Small intestine (tissue), 7 donors: ENCODE data around the gene HHIP. TPM values are rescaled to one million over a fixed set of nuclear protein-coding genes. Genes with fewer than 3 reads are reported as not detected.

Source experiments
- DNase-seq, 2 donors: peaks; one replicate each; pipeline versions ENCODE4 v3.0.0 to v3.0.0-alpha.2; 2013
- FAIRE-seq: peaks from 2 replicates; lab custom pipeline; 2012; peaks lifted over from hg19 to GRCh38; lab: Jason Lieb, UNC
- H3K27ac ChIP-seq, 3 donors: one replicate each; pipeline ENCODE4 v1.5.1; 2013; ENCODE audit warnings: low read length in 2 of 3, mild to moderate bottlenecking in 2 of 3, control low read depth in 1 of 3, inconsistent platforms in 1 of 3, low read depth in 1 of 3, moderate library complexity in 1 of 3
- H3K27me3 ChIP-seq, 3 donors: one replicate each; pipeline ENCODE4 v1.6.1; 2013; ENCODE audit warnings: low read length in 3 of 3, inconsistent platforms in 1 of 3; ENCODE audit not compliant: control insufficient read depth in 3 of 3, insufficient read depth in 3 of 3
- H3K36me3 ChIP-seq, 3 donors: one replicate each; pipeline ENCODE4 v1.6.1; 2013; ENCODE audit warnings: low read length in 3 of 3, inconsistent platforms in 1 of 3, low read depth in 1 of 3, mild to moderate bottlenecking in 1 of 3, moderate library complexity in 1 of 3; ENCODE audit not compliant: control insufficient read depth in 3 of 3, insufficient read depth in 2 of 3
- H3K4me1 ChIP-seq, 3 donors: one replicate each; pipeline ENCODE4 v1.6.1; 2013; ENCODE audit warnings: low read length in 2 of 3, inconsistent platforms in 1 of 3, low read depth in 1 of 3, mild to moderate bottlenecking in 1 of 3, moderate library complexity in 1 of 3; ENCODE audit not compliant: control insufficient read depth in 3 of 3, insufficient read depth in 2 of 3
- H3K4me3 ChIP-seq, 3 donors: one replicate each; pipeline ENCODE4 v1.5.1; 2013; ENCODE audit warnings: low read length in 3 of 3, control low read depth in 1 of 3, inconsistent platforms in 1 of 3, low read depth in 1 of 3, mild to moderate bottlenecking in 1 of 3, moderate library complexity in 1 of 3
- H3K9me3 ChIP-seq, 2 donors: one replicate each; pipeline ENCODE4 v1.6.1; 2013; ENCODE audit warnings: low read depth in 1 of 2, low read length in 1 of 2; ENCODE audit not compliant: control insufficient read depth in 2 of 2, insufficient read depth in 1 of 2
- WGBS, 3 donors: extraction: QIAGEN DNeasy Blood & Tissue Kit; methylation state at CpG; one replicate each; pipeline ENCODE4 v1.1.7; 2013; 5-methylcytosine and 5-hydroxymethylcytosine counted together
- polyA plus RNA-seq, 4 donors: library from polyadenylated mRNA; stranded (reverse) in 3 of 4; unstranded in 1 of 4; fragments of 200-250 nt in 3 of 4; fragments of 120-200 nt in 1 of 4; gene quantifications; one replicate each; pipeline versions ENCODE4 v1.2.1 to v1.2.3, GENCODE V29; 2013
- donor health status: healthy with polysubstance abuse.
- donor health status: control.
- donor health status: control.
- donor health status: Bipolar disorder and iron deficiency.
- donor health status: healthy.

HHIP gene
- polyA plus RNA-seq, 4 donors, result 0.22 to 14.7 (median 0.81) TPM

DNA sequence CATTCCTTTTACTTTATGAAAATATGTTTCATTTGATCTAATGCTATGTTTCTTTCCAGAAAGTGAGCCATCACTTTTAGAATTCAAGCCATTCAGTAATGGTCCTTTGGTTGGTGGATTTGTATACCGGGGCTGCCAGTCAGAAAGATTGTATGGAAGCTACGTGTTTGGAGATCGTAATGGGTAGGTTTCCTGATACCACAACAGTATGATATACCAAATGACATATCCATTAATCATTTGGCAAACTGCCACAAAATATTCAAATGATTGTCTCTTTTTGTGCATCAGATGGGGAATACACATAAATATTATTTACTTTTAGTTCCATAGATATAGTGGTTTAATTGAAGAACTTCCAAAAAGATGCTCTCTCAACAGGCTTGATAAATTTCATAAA, 68.2 kb downstream of the HHIP start:
- no peaks in the 10 kb centered on the region for H3K9me3 ChIP-seq
- FAIRE-seq (no peak), DNase-seq (no peak)
- H3K4me3 ChIP-seq, result no peak overlapping the region
- H3K27ac ChIP-seq, result no peak overlapping the region
- H3K4me1 ChIP-seq, result no peaks in the 10 kb centered on the region
- H3K36me3 ChIP-seq, result no peaks in the 10 kb centered on the region
- WGBS, 3 donors, result 89 to 96% (median 91%) methylated on average over 3 of the region's 3 CpGs
- no peaks in the 10 kb centered on the region for H3K27me3 ChIP-seq

DNA sequence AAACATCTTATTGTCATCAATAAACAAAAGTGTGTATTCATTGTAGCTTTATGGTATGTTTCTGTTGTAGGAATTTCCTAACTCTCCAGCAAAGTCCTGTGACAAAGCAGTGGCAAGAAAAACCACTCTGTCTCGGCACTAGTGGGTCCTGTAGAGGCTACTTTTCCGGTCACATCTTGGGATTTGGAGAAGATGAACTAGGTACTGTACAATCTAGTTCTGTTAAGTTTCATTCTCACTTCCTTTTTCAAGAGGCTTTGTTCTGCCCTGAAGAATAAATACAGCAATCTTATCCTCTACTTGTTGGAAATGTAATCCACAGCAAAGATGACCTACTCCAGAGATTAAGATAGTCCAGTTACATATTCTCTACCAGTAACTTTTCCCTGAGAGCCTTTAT, 69.3 kb downstream of the HHIP start:
- Histone ChIP-seq H3K27ac (no peak overlapping the region), H3K27me3 (no peaks in the 10 kb centered on the region), H3K36me3 (no peaks in the 10 kb centered on the region), H3K4me1 (no peaks in the 10 kb centered on the region), H3K4me3 (no peak overlapping the region), H3K9me3 (no peaks in the 10 kb centered on the region)
- DNase-seq (no peak), FAIRE-seq (no peak)
- WGBS, 3 donors, result 80 to 89% (median 81%) methylated on average over 2 of the region's 2 CpGs

DNA sequence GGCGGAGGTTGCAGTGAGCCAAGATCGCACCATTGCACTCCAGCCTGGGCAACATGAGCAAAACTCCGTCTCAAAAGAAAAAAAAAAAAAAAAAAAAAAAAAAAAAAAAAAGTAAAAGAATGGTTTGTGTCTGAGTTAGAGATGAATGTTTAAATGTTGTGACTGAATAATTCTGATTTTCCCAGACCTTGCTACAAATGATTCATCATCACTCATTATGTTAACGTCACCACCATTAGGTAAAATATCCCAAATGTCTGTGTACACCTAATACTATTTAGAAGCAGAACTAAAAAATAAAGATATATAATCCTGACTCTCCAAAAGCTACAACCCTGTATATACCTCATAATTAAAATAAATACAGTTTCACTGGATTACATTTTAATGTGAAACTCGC, 70.8 kb downstream of the HHIP start:
- no peak for FAIRE-seq
- 87 to 91% (median 89%) methylated on average over 5 of the region's 5 CpGs for WGBS, 3 donors

DNA sequence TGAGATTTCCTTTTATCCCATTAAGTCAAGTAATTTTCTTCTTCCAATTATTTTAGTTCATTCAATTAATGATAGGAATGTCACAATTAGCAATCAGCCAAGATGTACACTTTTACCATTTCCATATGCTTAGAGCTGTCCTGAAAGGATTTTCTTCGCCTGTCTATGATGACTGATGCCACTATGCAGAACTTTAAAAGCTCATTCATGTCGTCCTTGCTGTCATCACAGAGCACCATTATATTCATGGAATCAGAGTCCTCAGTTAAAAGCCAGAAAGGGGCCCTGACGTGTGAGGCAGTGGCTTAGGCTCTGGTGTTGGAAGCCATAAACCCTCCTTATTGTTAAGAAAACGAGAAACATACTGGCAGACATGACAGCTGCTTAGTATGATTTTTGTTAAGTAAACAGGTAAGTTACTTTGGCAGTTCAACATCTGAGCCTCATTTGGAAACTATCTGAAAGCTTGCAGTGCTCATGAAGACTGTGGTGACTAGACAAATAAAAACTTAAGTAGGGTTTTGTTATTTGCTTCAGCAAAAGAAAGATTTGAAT, 73.1 kb downstream of the HHIP start:
- FAIRE-seq (no peak), DNase-seq (no peak)
- Histone ChIP-seq H3K4me1 (no peaks in the 10 kb centered on the region), H3K27me3 (no peaks in the 10 kb centered on the region), H3K9me3 (no peaks in the 10 kb centered on the region), H3K36me3 (no peaks in the 10 kb centered on the region), H3K4me3 (no peak overlapping the region), H3K27ac (no peak overlapping the region)
- 56 to 70% (median 56%) methylated on average over 4 of the region's 4 CpGs for WGBS, 3 donors

More for the DNA sequence above, 70.8 kb downstream of the HHIP start:
- no peaks in the 10 kb centered on the region for H3K27me3 ChIP-seq
- no peak overlapping the region for H3K4me3 ChIP-seq
- H3K36me3 ChIP-seq, result no peaks in the 10 kb centered on the region
- DNase-seq, result no peak
- H3K9me3 ChIP-seq, result no peaks in the 10 kb centered on the region
- no peak overlapping the region for H3K27ac ChIP-seq
- H3K4me1 ChIP-seq, result no peaks in the 10 kb centered on the region

DNA sequence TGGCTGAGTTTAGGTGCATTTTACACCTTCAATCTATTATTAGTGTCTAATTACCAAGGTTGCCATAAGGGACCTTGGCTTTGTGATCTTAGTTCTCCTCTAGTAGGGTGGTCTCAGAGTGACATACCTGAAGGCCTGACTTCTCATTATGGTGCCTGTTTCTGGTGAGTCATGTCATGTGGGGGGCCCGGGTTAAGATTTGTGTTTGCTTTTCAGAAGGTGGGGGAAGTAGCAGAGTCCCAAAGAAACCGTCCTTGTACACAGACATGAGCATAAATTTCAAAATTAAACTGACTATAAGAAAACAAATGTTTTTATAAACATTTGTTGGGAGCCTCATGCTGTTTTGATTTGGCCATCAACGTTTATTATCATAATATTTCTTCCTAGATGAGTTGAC, 74.5 kb downstream of the HHIP start:
- DNase-seq, result no peak
- Histone ChIP-seq H3K4me3 (no peak overlapping the region), H3K27me3 (no peaks in the 10 kb centered on the region), H3K36me3 (no peaks in the 10 kb centered on the region), H3K9me3 (no peaks in the 10 kb centered on the region), H3K4me1 (no peaks in the 10 kb centered on the region), H3K27ac (no peak overlapping the region)
- FAIRE-seq, result no peak
- 41 to 53% (median 43%) methylated on average over 3 of the region's 3 CpGs for whole genome bisulfite sequencing, 3 donors

DNA sequence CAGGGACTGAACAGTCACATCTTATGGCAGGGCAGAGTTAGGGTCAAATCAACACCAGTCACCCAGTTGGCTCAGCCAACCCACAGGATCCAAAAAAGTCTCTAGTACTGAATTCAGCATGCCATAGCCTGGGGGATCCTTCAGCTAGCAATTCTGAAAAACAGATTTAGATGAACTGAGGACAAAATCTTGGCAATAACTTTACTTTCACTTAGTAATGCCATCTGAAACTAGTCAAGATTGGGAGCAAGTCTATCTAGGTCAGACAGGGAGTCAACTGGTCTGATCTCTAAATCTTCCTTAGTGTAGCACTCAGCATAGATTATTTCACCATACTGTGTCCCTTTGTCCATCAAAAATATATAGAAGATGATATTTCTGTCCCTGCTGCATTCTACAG, 76.0 kb downstream of the HHIP start:
- no peaks in the 10 kb centered on the region for H3K9me3 ChIP-seq
- FAIRE-seq (no peak), DNase-seq (no peak)
- H3K4me3 ChIP-seq, result no peak overlapping the region
- no peaks in the 10 kb centered on the region for H3K27me3 ChIP-seq
- no peak overlapping the region for H3K27ac ChIP-seq
- no peaks in the 10 kb centered on the region for H3K36me3 ChIP-seq
- H3K4me1 ChIP-seq, result no peaks in the 10 kb centered on the region

DNA sequence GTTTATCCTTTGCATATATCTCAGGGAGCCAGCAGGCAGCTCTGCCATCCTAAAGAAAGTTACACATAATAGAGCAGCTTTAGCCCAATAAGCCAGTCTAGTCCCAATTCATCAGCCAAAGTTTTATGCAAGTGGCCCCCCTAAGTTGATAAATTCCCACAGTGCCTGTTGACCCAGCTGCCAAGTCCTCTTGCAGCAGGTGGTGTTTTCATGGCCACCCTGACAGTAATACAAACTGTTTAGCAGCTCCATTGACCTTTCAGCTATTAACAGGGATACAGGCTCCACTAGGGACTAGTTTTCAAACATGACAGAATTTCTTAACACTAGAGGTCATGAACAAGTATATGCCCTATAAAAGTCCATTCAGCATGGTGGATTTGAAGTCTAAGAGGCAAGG, 77.5 kb downstream of the HHIP start:
- Histone ChIP-seq H3K36me3 (no peaks in the 10 kb centered on the region), H3K27ac (no peak overlapping the region), H3K27me3 (no peaks in the 10 kb centered on the region), H3K4me3 (no peak overlapping the region), H3K4me1 (no peaks in the 10 kb centered on the region), H3K9me3 (no peaks in the 10 kb centered on the region)
- FAIRE-seq, result no peak
- DNase-seq, result no peak

DNA sequence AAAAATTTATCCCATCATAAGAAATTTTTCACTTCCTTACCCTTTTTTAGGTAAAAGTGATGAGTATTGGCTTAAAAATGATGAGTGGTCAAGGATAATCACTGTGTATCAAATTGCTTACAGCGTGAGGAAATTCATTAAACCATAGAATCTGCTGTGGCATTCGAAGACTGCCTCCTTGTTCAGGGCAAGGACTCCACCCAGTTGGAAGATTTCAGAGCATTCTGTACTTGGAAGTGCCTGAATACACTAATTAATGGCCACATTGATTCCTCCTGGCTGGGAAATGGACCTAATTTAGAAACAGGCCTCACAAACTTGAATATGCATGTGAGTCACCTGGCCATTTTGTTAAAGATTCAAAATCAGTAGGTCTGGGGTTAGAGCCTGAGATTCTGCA, 83.2 kb downstream of the HHIP start:
- no peaks in the 10 kb centered on the region for H3K4me1 ChIP-seq
- H3K36me3 ChIP-seq, result no peaks in the 10 kb centered on the region
- H3K4me3 ChIP-seq, result no peak overlapping the region
- H3K27me3 ChIP-seq, result no peaks in the 10 kb centered on the region
- DNase-seq (no peak), FAIRE-seq (no peak)
- H3K27ac ChIP-seq, result no peak overlapping the region
- 76 to 84% (median 83%) methylated on average over 2 of the region's 2 CpGs for WGBS, 3 donors
- no peaks in the 10 kb centered on the region for H3K9me3 ChIP-seq
